ENCODE results near the gene MMP7. TPM values are rescaled to one million over a fixed set of nuclear protein-coding genes. Genes with fewer than 3 reads are reported as not detected.

The MMP7 gene
- total and polyA plus RNA-seq, 12 donors = 0.10 to 3.4 TPM; not detected in 10

- Histone ChIP-seq H3K27me3 (peaks cover 0 to 15% (median 3%) of the 10 kb centered on the region in 7 donors), H3K36me3 (no peaks in the 10 kb centered on the region), H3K27ac (no peak overlapping the region), H3K4me3 (no peak overlapping the region), H3K4me1 (no peaks in the 10 kb centered on the region), H3K9me3 (no peaks in the 10 kb centered on the region)
- intact Hi-C loops (cut with DNase I) = no loop called here
- ATAC-seq = no peak
- no peak for TF ChIP-seq CTCF (IDR thresholded peaks at IDR 0.05)
- WGBS, 2 donors = 74 to 77% methylated on average over 6 of the region's 6 CpGs
- no peak for DNase-seq
These were observed 3.8 kb upstream of the MMP7 start for GRCh38 chr11:102534261-102534872.

DNA sequence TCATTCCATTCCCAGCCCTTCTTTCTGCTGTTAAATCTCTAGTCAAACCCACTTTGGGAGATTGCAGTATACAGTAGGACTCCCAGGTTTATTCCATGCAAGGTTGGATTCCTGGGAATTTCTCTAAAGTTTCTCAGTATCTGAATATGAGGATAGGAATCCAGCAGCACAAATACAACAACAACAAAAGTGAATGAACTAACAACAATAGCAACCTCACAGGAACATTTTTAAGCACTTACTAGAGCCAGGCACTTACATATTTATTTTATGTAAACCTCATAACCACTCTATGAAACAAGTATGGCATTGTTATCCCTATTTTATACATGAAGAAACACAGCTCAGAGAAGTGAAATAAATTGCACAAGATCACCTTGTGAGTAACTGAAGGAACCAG lies 1.9 kb downstream of the MMP7 start:
- Histone ChIP-seq H3K9me3 (no peaks in the 10 kb centered on the region), H3K36me3 (no peaks in the 10 kb centered on the region), H3K27me3 (peaks cover 0 to 3% (median 0%) of the 10 kb centered on the region in 7 donors), H3K4me1 (no peaks in the 10 kb centered on the region), H3K27ac (no peak overlapping the region), H3K4me3 (no peak overlapping the region)
- ATAC-seq (no peak), DNase-seq (no peak)
- intact Hi-C loops (cut with DNase I) = no loop called here
- TF ChIP-seq CTCF (IDR thresholded peaks at IDR 0.05) = no peak

GRCh38 chr11:102527684-102528083 lies 2.9 kb downstream of the MMP7 start:
- Histone ChIP-seq H3K27me3 (peaks cover 0 to 5% (median 0%) of the 10 kb centered on the region in 7 donors), H3K4me3 (no peak overlapping the region), H3K36me3 (no peaks in the 10 kb centered on the region), H3K4me1 (no peaks in the 10 kb centered on the region), H3K27ac (no peak overlapping the region), H3K9me3 (no peaks in the 10 kb centered on the region)
- intact Hi-C loops (cut with DNase I) = no loop called here
- WGBS, 2 donors = 89 to 94% methylated on average over 2 of the region's 2 CpGs
- TF ChIP-seq CTCF (IDR thresholded peaks at IDR 0.05) = no peak
- DNase-seq (no peak), ATAC-seq (no peak)

GRCh38 chr11:102527041-102527440 lies 3.5 kb downstream of the MMP7 start:
- DNase-seq (no peak), ATAC-seq (no peak)
- 75 to 78% methylated on average over 1 of the region's 1 CpG for WGBS, 2 donors
- H3K4me1 ChIP-seq = no peaks in the 10 kb centered on the region
- H3K4me3 ChIP-seq = no peak overlapping the region
- intact Hi-C loops (cut with DNase I) = no loop called here
- no peak overlapping the region for H3K27ac ChIP-seq
- TF ChIP-seq CTCF (IDR thresholded peaks at IDR 0.05) = no peak
- H3K27me3 ChIP-seq = peaks cover 0 to 9% (median 0%) of the 10 kb centered on the region in 7 donors
- H3K9me3 ChIP-seq = no peaks in the 10 kb centered on the region
- H3K36me3 ChIP-seq = no peaks in the 10 kb centered on the region
